Dermis blood vessel endothelial cell (primary cell): ENCODE results near the gene GRM3. TPM values are rescaled to one million over a fixed set of nuclear protein-coding genes. Genes with fewer than 3 reads are reported as not detected.

ENCODE experiments used
- DNase-seq: peaks from one replicate; pipeline ENCODE4 v3.0.0; 2010
- total RNA-seq: library from RNA; depleted of rRNA; stranded (reverse); fragments of >200 nt; gene quantifications from 2 replicates; pipeline ENCODE4 v1.2.3, GENCODE V29; 2014

Gene GRM3
- total RNA-seq, 1 donor from 2014 or later: not detected

DNA sequence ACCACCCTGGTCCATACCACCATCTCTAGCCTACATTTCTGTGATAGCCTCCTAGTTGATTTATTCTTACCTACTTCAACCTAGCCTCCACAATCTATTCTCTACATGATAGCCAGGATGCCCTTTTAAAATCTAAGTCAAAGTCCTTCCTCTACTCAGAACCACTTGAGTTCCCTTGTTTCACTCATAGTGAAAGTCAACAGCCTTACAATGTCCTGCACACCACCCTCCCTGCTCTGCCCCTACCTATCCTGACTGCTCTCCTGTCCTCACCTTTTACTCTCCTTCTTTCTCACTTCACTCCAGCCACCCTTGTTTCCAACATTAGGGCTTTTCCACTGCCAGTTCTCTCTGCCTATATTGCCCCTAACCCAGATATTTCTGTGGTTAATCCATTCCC is 146.7 kb downstream of the GRM3 start:
- no peak for DNase-seq

DNA sequence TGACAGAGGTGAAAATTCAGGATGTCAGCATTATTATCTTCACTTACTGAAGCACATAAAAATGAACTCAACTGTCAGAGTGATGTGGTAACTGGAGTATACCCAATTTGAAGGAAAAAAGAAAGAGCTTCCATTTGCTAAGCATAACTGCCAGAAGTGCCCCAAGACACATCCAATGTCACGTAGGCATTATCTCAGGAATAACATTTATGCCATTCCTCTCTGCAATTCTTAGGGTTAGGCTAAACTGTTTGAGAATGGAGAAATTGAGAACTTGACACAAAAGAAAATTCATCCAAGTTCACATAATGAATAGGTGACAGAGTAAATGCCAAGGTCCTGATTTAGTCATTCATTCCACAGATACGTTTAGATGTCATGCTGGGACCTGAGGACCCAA is 148.6 kb downstream of the GRM3 start:
- DNase-seq: no peak

- DNase-seq: no peak
These were observed 149.4 kb downstream of the GRM3 start for GRCh38 chr7:86793136-86793535.

- DNase-seq: peak; percentile 33
These were observed 171.1 kb downstream of the GRM3 start for GRCh38 chr7:86814661-86815379.

DNA sequence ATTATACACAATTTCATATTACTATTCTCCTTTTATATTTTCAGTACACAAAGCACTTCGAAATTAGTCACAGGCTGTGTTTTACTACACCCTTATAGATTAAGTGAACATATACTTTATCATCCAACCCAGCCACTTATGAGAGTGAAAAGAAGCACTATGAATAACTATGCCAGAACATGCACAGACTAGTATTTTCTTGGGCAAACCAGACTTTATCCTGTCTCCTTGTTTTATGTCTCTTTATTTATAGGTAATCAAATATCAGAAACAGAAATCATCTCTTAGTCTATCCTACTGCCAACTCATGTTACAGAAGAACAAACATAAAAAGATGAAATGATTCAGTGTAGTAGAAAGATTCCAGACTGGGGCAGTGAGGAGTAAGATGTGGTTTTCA is 171.8 kb downstream of the GRM3 start:
- DNase-seq: no peak

GRCh38 chr7:86818903-86819302 is 175.2 kb downstream of the GRM3 start:
- no peak for DNase-seq

DNA sequence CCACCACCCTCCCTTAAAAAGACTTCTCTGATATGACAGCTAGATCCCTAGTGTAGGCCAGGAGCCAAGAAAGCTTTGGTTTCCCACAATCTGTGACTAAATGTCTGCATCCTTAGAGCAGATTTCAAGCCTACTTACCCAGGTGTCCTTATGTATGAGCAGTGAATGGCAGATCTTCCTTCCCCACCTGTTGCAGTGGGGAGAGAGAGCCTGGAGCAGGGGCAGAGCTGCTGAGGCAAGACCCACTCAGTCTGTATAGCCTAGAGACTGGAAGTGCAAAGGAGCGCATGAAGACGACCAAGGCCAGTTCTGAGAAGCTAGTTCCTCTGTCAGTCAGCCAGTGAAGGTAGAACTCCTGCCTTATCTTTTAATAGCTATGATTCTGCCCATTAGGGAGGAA is 180.1 kb downstream of the GRM3 start:
- DNase-seq: no peak

GRCh38 chr7:86825264-86825663 is 181.6 kb downstream of the GRM3 start:
- DNase-seq: no peak

- DNase-seq: no peak
These were observed 183.2 kb downstream of the GRM3 start for GRCh38 chr7:86826948-86827347.

DNA sequence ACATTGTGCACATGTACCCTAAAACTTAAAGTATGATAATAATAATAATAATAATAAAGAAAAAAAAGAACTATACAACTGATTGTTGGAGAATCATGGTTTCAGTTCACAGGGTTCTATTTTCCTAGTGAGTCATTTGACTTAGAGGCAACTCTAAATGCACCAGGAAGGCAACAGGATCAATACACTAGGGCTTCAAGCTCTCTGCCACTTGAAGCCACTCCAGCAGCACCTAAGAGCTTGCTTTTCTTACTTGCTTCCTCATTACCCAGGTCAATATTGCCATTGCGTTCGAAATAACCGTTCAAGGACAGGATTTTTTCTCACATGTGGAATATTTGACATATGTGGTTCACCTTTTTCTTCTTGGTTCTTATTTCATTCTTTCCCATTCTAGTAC is 189.7 kb downstream of the GRM3 start:
- no peak for DNase-seq

- DNase-seq: no peak
These were observed 193.5 kb downstream of the GRM3 start for GRCh38 chr7:86837235-86837634.

DNA sequence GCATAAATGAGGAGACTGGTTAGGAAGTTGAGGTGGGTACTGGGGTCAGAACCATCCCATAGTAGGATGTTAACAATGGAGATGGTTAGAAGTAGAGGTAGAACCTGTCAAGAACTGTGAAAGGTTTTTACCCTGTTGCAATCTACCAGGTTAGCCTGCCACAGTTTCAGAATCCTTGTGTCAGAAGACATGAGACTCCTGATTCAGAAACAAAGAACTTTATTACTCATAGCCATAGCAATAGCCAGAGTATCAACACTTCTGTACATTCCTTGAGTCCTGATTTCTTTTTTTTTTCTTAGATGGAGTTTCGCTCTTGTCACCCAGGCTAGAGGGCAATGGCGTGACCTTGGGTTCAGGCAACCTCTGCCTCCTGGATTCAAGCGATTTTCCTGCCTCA is 200.9 kb downstream of the GRM3 start:
- DNase-seq: no peak

DNA sequence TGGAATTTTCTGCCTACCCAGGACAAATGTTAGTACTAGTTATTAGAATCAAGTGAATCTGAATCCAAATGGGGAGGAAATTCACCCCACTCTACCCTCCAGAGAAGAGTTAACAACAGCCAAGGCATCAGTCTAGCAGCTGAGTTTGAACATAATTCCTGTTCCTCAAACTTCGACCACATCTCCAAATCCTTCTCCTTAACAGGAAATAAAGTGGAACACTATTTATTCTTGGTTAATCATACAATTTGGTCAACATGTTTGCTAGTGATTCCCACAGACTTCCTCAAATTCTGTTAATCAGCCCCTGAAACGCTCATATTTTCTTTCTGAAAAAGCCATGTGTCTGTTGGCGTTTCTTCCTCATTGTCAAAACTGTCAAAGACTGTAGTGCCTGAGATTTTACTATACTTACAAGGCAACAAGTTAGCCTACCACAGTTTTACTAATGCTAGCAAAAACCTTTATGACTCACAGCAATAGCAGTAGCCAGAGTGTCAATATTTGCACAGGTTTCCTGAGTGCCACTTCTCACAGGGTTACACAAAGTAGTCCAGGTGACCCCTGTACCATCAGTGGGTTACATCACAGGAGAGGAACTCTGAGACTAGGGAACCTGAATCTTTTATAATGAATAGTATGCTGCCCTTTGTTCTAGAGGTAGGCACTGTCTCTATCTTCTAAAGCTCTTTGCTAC is 202.9 kb downstream of the GRM3 start:
- no peak for DNase-seq

DNA sequence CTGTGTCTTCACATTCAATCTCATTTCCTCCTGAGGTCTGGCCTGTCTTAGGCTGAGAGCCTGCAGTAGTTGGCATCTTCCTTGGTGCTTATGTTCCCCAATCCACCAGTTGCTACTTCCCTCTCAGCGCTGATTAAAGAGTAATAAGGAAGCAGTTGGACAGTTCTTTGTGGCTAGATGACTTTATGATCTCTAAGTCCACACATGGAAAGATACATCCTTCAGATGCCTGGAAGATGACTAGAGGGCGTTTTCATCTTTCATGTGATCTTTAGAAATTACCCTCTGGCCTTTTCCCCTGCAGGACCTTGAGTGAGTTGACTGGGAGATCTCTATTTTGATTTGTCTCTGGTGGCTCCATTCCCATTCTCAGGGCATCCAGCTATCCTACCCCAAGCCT is 204.5 kb downstream of the GRM3 start:
- DNase-seq: no peak

GRCh38 chr7:86851566-86851965 is 207.9 kb downstream of the GRM3 start:
- DNase-seq: no peak

DNA sequence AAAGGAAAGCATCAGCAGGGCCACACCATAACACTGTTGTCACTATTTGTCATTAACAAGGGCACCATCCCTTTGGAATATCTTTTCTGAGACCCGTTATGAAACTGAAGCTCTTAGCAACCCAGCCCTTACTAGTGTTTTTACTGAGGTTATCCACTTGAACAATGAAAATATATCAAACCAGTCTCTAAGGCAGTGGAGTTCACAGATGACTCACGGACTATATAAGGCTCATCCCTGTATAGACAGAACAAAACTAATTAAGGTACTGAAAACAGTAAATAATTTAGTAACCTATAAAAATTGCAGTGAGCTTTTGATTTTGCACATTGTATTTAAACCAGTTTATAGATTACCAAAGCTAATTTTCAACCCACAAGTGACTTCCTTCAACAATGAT is 219.7 kb downstream of the GRM3 start:
- DNase-seq: no peak

GRCh38 chr7:86867163-86867762 is 223.6 kb downstream of the GRM3 start:
- no peak for DNase-seq

- no peak for DNase-seq
These were observed 232.4 kb downstream of the GRM3 start for GRCh38 chr7:86876146-86876545.

DNA sequence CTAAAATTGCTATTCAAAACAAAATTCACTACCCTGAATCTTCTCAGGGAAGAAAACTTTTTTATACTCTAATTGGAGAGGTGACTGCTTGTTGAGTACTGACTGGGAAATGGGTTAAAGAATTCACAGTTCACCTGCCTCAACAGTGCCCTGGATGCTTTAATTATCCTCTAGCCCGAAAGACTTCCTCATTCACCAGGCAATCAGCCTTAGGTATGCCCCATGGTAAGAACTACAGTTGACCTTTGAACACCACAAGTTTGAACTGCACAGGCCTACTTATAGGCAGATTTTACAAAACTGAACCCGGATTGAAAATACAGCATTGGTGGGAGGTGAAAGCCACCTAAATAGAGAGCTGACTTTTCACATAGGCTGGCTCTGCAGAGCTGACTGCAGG is 240.4 kb downstream of the GRM3 start:
- no peak for DNase-seq

GRCh38 chr7:86889501-86889900 is 245.8 kb downstream of the GRM3 start:
- DNase-seq: no peak

DNA sequence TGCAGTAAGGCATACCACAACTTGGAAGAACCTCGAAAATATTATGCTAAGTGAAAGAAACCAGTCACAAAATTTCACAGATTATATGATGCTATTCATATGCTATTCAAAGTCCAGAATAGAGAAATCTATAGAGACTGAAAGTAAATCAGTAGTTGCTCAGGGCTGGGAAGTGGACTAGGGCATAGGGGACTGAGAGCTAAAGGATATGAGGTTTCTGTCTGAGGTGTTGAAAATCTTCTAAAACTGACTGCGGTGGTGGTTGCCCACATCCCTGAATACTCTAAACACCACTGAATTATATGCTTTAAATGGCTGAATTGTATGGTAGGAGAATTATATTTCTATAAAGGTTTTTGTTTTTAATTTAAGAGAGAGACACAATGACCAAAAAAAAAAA is 254.5 kb downstream of the GRM3 start:
- DNase-seq: no peak

- no peak for DNase-seq
These were observed 257.2 kb downstream of the GRM3 start for GRCh38 chr7:86900886-86901285.

DNA sequence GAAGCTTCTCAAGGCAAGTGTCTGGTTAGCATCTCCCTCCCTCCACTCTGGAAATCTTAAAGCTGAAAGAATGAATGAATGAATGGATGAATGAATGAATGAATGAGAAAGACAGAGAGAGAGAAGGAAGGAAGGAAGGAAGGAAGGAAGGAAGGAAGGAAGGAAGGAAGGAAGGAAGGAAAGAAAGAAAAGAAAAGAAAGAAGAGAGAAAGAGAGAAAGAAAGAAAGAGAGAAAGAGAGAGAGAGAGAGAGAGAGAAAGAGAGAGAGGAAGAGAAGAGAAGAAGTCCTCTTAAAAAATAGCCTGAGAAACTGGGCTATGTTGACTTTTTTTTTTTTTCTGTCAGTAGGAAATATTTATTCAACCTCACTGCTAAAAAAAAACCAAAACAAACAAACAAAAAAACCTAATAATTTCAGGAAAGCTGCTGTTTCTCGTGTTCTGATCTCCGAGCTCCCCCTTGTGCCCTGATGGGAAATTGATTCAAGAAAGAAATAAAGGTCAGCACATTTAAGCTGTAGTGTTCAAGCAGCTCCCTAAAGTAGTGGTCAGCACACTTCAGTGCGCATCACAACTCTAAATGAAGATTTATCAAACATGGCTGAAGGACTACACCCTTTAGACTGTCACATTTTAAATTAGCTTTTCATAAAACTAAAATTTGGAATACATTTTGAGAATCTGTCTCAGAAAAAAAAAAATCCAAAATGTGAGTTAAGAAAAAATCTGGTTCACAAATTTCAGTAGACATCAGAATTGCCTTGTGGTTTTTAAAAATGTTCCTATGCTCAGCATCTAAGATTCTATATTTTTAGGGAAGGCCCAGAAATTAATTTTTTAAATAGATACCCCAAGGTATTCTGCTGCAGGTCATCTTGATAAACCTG is 261.5 kb downstream of the GRM3 start:
- DNase-seq: peak; percentile 41
